Activated naive CD4-positive, alpha-beta T cell treated with anti-CD3 and anti-CD28 coated beads, Interleukin-2, amount 50 U/mL, for 72 hours (primary cell): ENCODE data around the gene KRTAP10-1. TPM values are rescaled to one million over a fixed set of nuclear protein-coding genes. Genes with fewer than 3 reads are reported as not detected.
A peak's percentile ranks its signal among the peaks of the same experiment; 100 is the strongest.

ENCODE experiments used
- ATAC-seq, 2 donors: fragments of 150-1000 bp; cut with Tn5 transposase; 2 replicates each; pipeline ENCODE4 v1.10.0; 2021; ENCODE audit warnings: mild to moderate bottlenecking in 2 of 2, moderate library complexity in 2 of 2
- DNase-seq, 2 donors: peaks; one replicate each; pipeline ENCODE4 v3.0.0; 2021 to 2022; ENCODE audit warnings: low spot score in 2 of 2
- H3K27ac Mint-ChIP-seq, 2 donors: one replicate each; pipeline ENCODE4 v1.8.0; 2022; ENCODE audit warnings: mild to moderate bottlenecking in 2 of 2, mixed read lengths in 2 of 2
- H3K36me3 Mint-ChIP-seq, 2 donors: one replicate each; pipeline ENCODE4 v1.8.0; 2022; ENCODE audit warnings: mixed read lengths in 2 of 2
- H3K9me3 Mint-ChIP-seq, 2 donors: one replicate each; pipeline ENCODE4 v1.8.0; 2022; ENCODE audit warnings: mixed read lengths in 2 of 2
- total RNA-seq, 2 donors: library from RNA; stranded (reverse); gene quantifications; one replicate each; pipeline ENCODE4 v1.2.3, GENCODE V29; 2022

Gene KRTAP10-1
- total RNA-seq, 2 donors from 2014 or later = not detected

DNA sequence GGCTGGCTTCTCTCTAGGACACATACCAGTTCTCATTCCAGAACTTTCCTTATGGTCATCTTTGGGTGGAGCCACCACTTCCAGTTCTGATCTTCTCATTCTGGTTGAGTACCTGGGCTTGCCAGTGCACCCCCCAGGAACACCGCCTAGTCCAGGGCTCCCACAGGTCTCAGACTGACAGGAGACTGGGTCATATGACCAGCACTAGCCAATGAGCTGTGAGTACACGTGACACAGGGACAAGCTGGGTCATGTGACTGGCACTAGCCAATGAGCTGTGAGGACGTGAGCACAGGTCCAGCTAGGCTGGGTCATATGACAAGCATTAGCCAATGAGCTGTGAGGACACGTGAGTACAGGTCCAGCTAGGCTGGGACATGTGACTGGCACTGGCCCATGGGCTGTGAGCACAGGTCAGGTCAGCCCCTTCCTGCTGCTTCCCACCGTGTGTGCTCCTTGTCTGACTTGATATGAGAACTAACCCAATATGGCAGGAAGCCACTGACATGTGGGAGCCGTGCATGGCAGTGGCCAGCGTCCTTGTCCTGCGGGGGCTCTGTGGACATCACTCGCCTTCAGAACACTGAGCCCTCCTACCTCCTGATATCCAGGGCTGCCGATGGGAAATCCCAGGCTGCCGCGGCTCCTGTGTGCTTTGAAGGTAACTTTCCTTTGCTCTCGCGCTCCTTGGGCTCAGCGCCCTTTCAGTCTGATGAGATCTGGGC is 22.7 kb downstream of the KRTAP10-1 start:
- H3K36me3 Mint-ChIP-seq = no peaks in the 10 kb centered on the region

DNA sequence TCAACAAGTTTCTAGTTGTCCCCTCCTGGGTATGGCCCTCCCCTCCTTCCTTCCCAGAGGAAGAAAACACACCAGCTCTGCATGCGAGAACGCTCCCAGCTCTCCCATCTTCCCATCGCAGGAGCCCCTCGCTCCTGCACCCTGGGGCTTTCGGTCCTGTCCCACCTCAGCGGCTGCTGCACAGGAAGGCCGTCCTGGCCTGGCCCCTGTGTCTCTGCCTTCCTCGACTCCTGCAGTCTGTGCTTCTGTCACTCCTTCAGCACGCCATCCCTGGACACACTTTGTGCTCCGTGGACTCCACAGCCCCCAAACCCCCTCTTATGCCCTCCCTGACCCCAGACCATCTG is 23.2 kb downstream of the KRTAP10-1 start:
- ATAC-seq = no peak

More for the DNA sequence above, 22.7 kb downstream of the KRTAP10-1 start:
- H3K27ac Mint-ChIP-seq = peak overlapping the region; percentile 13 to 81
- no peaks in the 10 kb centered on the region for H3K9me3 Mint-ChIP-seq
- DNase-seq (peak; percentile 8 to 70), ATAC-seq (peak; percentile 78 to 94)

DNA sequence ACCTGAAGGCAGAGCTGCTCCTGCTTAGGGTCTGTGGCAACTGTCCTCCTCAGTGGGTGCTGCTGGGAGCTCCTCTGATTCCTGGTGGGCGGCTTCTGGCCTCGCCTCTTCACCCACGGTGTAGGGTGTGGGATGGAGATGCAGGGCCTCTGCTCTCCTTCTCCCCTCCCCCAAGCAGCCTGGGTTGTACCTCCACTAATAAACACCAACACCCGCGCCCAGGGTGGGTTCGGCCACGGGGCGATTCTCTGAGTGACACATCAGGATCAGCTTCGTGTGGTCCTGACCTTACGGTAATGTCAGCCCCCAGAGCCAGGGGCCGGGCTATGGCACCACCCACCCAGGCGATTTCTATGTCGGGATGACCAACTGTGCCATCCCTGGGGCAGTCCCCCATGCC is 23.7 kb downstream of the KRTAP10-1 start:
- H3K9me3 Mint-ChIP-seq = no peaks in the 10 kb centered on the region
- H3K27ac Mint-ChIP-seq = no peak overlapping the region
- DNase-seq = no peak
- no peaks in the 10 kb centered on the region for H3K36me3 Mint-ChIP-seq
- no peak for ATAC-seq

More for the DNA sequence above, 23.2 kb downstream of the KRTAP10-1 start:
- peak overlapping the region; percentile 13 to 81 for H3K27ac Mint-ChIP-seq
- H3K36me3 Mint-ChIP-seq = no peaks in the 10 kb centered on the region
- no peak for DNase-seq
- no peaks in the 10 kb centered on the region for H3K9me3 Mint-ChIP-seq

DNA sequence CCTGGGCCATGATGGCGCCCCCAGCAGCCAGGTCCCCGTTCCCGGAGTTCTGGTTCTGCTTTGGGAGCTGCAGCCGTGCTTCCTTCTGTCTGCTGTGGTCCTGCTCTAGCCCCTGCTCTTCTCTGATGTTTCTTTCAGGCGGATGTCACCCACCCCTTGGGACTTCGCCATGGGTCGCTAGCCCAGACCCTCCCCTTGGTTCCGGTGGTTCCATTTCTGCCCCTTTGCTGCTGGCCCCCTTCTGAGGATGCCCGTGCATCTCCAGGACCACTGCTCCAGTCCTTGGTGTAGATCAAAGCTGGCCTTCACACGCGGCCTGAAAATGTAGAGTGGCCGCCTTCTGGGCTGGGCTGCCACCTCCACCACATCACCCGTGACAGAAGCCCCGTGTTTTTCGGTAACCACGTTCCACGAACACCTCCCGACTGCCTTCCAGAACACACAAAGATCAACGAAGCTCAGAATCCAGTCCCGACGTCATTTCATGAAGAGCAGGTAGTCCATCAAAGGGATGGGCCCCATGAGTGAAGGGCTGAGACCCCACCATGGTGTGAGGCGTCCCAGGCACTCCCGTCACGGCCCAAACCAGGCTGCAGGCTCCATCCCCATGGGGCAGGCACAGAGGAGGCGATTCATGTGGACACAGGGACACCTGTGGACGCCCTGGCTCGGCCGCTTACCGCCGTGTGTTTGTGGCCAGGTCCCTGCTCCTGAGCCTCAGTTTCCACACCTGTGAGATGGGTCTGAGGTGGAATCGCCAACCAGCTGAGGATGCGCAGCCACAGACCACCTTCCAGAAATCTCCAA is 24.4 kb downstream of the KRTAP10-1 start:
- no peaks in the 10 kb centered on the region for H3K9me3 Mint-ChIP-seq
- no peak overlapping the region for H3K27ac Mint-ChIP-seq
- DNase-seq (no peak), ATAC-seq (no peak)
- no peaks in the 10 kb centered on the region for H3K36me3 Mint-ChIP-seq

DNA sequence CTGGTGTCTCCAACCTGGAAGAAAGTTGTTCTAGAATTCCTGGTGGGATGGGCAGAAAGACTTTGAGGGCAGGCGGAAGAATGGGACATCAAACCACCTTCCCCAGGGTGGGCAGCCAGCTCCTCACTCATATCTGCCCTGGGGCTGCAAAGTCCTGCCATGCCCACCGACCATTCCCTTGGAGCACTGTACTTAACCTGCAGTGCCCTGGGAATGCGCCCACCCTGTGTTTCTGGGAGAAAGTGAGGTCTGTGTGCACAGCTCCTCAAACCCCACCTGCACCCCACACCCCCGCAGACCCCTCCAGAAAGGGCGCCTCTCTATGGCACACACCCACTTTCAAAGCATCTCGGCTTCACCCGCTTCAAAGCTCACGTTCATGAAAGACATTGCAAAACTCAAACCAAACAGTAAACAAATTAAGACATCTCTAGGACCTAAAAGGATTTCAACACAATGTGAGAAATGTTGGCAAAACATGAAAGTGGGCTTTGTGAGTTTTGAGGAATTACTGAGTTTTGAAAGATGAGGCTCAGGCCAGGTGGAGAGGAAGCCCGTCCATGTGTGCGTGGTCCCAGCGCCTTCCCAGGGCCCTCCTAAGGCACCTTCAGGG is 25.1 kb downstream of the KRTAP10-1 start:
- H3K27ac Mint-ChIP-seq = no peak overlapping the region
- ATAC-seq (no peak), DNase-seq (no peak)
- H3K36me3 Mint-ChIP-seq = no peaks in the 10 kb centered on the region
- H3K9me3 Mint-ChIP-seq = no peaks in the 10 kb centered on the region

DNA sequence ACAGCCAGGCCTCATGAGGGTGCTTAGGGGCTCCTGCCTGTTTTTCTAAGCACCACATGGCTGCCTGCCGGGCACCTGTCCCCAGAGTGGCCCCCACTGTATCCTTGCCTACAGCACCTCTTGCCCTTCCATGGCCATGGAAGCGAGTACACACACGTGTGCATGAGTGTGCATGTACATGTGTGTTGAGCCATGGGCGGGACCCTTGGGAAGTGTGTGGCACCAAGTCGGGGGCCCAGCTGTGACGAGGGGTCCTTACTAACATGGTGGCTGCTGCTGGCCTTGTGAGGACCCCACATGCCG is 25.8 kb downstream of the KRTAP10-1 start:
- Mint-ChIP-seq H3K36me3 (no peaks in the 10 kb centered on the region), H3K27ac (no peak overlapping the region), H3K9me3 (no peaks in the 10 kb centered on the region)
- ATAC-seq = no peak
- DNase-seq = no peak

DNA sequence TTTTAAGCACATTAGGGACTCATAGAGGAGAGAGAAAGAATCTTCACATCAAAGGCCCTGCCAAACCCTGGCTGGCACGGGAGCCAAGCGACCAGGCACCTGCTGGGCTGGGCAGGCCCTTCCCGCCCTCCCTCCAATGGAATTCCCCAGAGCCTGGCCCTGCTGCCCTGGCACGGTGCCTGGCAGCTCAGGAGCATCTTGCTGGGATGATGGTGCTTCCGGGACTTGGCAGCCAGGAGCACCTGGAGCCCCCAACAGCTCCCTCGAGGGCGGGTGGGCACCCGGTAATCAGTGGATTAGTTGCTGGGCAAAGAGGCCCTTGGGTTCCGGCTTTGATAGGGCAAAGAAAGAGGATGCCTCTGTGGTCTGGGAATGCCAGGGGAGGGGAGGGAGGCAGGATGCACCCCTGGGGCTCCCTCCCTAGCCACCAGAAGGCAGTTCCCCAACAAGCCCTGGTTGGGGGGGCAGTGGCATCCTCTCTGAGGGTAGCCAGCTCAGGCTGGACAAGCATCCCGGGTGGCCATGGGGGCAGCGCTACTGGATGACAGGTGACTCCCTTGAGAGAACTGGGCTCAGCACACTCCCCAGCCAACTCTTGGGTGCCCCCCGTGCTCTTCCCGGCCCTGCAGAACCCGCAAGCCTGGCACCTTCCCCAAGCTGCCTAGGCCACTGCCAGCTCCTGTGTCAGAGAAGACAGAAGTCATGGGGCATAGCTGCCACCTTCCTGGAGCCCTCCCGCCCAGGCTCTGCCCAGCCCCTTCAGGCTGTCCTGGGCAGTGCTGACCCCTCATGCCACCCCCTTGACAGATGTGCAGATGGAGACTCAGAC is 26.4 kb downstream of the KRTAP10-1 start:
- Mint-ChIP-seq H3K9me3 (no peaks in the 10 kb centered on the region), H3K36me3 (no peaks in the 10 kb centered on the region), H3K27ac (no peak overlapping the region)
- no peak for ATAC-seq
- DNase-seq = no peak

DNA sequence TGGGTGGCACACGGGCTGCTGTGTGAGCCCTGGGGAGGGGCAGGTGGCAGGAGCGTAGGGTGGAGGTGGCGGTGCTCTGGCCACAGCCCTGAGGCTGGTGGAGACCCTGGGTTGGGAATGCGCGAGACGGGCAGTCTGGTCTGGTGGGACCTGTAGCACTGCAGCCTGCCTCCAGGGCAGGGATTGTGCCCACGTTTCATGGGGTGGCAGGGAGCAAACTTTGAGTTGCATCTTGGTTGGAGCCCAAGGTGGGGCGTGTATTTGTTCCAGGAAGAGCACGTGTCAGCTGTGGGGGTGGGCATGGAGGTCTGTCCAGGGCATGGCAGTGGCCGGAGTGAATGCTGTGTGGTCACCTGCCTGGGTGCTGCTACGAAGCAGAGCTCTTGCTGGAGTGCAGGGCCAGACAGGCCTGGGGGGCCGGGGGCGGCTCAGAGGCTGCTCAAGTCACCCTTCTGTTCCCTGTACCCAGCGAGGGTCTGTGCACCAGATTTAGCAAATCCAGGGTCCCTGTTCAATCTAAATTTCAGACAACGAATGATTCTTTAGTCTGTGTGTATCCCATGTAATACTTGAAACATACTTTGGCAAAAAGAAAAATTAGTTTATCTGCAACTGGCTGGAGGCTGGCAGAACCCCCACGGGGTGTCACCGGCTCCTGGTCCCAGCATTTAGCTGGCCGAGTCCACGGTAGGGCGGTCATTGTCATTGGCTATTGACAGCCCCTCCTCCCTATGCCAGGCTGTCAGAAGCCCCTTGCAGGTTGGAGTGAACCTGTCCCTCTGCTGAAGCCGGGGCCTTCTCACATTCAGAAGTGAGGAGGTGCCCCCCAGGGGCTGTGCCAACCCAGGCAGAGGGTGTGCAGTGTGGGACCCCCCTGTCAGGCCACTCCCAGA is 27.3 kb downstream of the KRTAP10-1 start:
- Mint-ChIP-seq H3K36me3 (no peaks in the 10 kb centered on the region), H3K9me3 (no peaks in the 10 kb centered on the region), H3K27ac (no peak overlapping the region)
- DNase-seq (no peak), ATAC-seq (no peak)

DNA sequence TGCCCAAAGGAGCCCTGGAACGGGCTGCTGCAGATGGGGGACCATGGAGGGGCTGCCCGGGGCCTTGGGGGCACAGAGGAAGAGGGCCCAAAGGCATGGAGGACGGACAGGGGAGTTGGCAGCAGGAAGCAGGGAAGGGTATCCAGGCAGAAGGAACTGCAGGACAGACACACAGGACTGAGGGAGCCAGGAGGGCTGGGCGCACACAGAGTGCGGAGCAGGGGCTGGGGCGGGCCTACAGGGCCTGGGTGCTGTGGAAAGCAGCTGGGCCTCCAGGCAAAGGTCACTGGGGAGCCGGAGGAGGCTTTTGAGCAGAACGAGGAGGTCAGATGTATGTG is 28.1 kb downstream of the KRTAP10-1 start:
- ATAC-seq (no peak), DNase-seq (no peak)
- no peaks in the 10 kb centered on the region for H3K9me3 Mint-ChIP-seq
- H3K27ac Mint-ChIP-seq = no peak overlapping the region
- H3K36me3 Mint-ChIP-seq = no peaks in the 10 kb centered on the region

DNA sequence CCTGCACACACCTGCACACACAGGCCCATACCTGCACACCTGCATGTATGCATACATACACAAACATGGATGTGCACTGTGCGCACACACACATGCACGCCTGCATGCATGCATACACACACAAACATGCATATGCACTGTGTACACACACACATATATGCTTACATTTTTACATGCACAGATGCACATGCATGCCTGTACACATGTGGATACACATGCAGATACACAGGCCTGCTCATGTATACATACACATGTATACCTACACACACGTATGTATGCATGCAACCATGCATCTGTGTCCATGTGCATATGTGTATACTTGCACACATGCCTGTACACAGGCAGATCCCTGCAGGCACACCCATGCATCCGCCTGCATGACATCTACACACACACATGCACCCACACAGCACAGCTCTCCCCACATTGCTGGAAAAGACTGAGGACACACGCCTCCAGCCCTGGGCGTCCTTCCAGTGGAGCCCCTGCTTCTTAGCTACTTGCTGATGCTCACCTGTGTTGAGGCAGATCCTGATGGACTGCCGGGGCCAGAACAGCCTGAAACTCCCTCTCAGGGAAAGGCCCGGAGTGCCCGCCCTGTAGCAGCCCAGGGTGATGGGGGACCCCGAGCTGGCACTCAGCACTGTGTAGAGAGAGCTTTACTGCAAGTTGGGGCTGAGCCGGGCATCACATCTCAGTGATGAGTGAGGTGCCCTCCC is 28.6 kb downstream of the KRTAP10-1 start:
- no peaks in the 10 kb centered on the region for H3K9me3 Mint-ChIP-seq
- no peaks in the 10 kb centered on the region for H3K36me3 Mint-ChIP-seq
- no peak overlapping the region for H3K27ac Mint-ChIP-seq
- DNase-seq (no peak), ATAC-seq (no peak)

DNA sequence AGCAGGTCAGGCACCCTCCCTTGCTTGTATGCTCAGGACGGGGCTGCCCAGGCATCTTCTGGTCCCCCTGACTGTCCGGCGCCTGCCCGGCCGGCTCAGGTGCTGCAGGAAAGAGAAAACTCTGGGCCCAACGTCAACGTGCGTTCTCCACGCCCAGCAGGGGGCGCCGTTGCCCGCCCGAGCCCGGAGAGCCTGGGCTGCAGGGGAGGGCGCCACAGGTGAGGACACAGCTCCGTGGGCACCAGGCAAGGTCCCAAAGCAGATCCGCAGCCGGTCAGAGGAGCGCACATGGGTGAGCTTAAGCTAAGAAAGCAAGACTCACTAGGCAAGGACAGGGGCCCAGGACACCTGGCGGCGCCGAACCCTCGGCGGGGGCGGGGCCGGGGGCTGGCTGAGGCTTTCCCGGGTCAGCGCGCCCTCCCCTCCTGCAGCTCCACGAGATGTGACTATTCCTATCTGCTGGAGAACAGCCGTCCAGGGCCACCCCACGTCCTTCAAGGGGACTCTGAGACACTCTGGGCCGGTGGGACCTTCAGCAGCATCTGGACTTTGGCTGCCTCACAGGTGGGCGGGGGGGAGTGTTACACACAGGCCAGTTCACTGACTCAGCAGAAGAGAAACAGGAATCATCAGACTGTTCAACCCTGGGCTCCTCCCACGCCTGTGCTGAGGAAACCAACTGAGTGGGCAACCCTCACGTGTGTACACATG is 29.3 kb downstream of the KRTAP10-1 start:
- no peaks in the 10 kb centered on the region for H3K9me3 Mint-ChIP-seq
- DNase-seq (peak; percentile 72 to 91), ATAC-seq (peak; percentile 90 to 92)
- H3K36me3 Mint-ChIP-seq = no peaks in the 10 kb centered on the region
- H3K27ac Mint-ChIP-seq = no peak overlapping the region

DNA sequence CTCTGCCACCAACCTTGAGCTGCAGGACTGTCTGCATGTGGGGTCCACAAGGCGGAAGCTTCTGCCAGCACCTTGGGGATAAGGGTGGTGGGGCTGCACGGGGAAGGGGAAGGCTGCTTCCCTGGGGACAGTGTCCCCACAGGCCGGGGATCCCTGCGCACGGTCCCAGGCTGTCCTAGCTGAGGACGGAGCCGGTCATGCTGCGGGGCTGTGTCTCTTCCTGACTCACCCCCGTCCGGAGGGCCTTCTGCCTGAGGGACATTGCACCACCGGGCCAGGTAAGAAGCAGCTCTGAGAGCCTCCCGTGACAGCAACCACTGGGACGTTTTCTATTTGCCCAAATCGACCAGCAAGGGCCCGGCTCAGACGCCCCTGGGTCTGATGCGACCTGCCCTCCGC is 29.9 kb downstream of the KRTAP10-1 start:
- Mint-ChIP-seq H3K27ac (no peak overlapping the region), H3K9me3 (no peaks in the 10 kb centered on the region), H3K36me3 (no peaks in the 10 kb centered on the region)
- ATAC-seq (peak in 1 of 2 donors; percentile 14), DNase-seq (no peak)

DNA sequence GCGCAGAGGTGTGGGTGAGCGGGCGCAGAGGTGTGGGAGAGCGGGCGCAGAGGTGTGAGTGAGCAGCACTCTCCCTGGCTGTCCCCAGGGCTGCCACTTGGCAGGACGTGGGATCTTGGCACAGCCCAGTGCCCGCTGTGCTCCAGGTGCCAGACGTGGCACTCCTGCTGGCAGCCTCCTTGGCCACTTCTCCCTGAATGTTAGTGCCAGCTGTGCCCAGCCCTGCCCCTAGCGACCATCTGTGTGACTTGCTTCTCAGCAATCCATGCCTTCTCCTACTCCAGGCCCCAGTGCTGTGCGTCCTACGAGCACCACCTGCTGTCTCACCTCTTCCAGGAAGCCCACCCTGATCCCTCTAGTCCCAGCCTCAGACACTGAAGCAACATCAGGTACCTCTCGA is 30.5 kb downstream of the KRTAP10-1 start:
- ATAC-seq (no peak), DNase-seq (no peak)
- Mint-ChIP-seq H3K9me3 (no peaks in the 10 kb centered on the region), H3K27ac (no peak overlapping the region), H3K36me3 (no peaks in the 10 kb centered on the region)

DNA sequence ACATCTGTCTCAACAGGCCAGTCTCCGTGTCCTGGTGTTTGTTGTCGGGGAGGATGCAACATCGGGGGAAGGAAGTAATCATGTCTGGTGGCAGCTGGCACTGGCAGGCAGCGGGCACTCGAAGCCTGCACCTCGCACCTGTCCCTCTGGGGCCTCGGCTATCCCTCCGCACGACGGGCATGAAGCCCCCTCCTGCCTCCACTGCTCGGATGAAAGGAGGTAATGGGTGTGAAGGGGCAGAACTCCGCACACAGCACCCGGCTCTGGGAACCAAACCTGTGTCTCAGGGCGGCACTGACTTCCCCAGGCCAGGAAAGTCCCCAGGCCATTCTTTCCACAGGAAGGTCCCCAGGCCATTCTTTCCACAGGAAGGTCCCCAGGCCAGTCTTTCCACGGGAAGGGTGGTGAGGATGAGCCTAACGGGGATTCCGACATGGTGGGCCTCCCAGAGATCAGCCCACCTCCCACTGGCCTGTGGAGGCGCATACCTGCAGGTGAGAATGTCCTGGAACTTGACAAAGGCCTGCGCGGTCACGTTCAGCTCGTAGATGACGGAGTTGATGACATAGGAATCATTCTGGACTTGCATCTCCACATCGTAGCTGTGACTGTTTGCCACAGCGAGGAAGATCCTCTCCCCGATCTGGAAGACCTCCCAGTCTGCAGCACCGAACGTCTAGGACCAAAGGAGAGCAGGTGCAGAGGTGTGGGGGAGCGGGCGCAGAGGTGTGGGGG is 31.1 kb downstream of the KRTAP10-1 start:
- ATAC-seq (no peak), DNase-seq (no peak)
- Mint-ChIP-seq H3K9me3 (no peaks in the 10 kb centered on the region), H3K36me3 (no peaks in the 10 kb centered on the region), H3K27ac (no peak overlapping the region)

DNA sequence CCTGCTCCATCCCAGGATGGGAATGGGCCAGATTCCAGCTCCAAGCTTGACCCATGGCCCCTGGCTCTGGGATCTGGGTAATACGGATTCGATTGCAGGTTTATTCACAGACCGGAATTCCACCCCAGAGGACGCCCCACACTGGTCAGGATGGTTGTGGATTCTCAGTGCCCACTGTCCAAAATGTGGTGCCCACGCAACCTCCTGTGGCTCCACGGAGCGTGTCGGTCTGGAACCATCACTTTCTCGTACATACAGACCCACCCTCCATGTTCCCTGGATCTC is 31.6 kb downstream of the KRTAP10-1 start:
- H3K36me3 Mint-ChIP-seq = no peaks in the 10 kb centered on the region
- ATAC-seq = no peak
- no peaks in the 10 kb centered on the region for H3K9me3 Mint-ChIP-seq

More for the DNA sequence above, 31.6 kb downstream of the KRTAP10-1 start:
- no peak for DNase-seq
- H3K27ac Mint-ChIP-seq = no peak overlapping the region
